DOHH2 (cell line): ENCODE measurements around the gene SLFN13.

Experiments
- EZH2phosphoT487 ChIP-seq: fragments of 200-600 bp; sonication (generic); IDR thresholded peaks from 2 replicates; pipeline ENCODE4 v1.6.1; 2017; ENCODE audit warnings: borderline replicate concordance, mild to moderate bottlenecking, antibody characterized with exemption, low read length, moderate library complexity, mixed read lengths
- TF ChIP-seq, protein P1 (sequence below): fragments of 200-600 bp; sonication (generic); IDR thresholded peaks from one replicate; pipeline ENCODE4 v1.5.1; 2014; ENCODE audit warnings: antibody characterized with exemption, mild to moderate bottlenecking, low read depth, low read length; ENCODE audit not compliant: poor library complexity, severe bottlenecking

DNA sequence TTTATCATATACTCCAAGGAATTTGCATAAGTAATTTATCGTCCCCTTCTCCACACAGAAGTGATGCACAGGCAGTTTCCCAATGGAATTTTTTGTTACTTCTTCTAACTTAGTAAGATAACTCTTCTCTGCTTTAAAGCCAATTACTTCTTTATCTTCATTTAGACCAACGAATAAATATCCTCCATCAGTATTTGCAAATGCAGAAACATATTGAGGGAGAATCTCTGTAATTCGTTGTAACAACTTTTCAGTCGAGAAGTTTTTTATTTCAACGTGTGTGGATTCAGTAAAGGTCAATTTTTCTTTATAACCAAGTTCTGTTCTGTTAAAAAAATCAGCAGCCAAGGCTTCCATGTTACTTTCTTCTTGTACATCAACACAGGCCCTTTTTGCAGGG lies 30.7 kb upstream of the SLFN13 start:
- TF ChIP-seq, protein P1, sequence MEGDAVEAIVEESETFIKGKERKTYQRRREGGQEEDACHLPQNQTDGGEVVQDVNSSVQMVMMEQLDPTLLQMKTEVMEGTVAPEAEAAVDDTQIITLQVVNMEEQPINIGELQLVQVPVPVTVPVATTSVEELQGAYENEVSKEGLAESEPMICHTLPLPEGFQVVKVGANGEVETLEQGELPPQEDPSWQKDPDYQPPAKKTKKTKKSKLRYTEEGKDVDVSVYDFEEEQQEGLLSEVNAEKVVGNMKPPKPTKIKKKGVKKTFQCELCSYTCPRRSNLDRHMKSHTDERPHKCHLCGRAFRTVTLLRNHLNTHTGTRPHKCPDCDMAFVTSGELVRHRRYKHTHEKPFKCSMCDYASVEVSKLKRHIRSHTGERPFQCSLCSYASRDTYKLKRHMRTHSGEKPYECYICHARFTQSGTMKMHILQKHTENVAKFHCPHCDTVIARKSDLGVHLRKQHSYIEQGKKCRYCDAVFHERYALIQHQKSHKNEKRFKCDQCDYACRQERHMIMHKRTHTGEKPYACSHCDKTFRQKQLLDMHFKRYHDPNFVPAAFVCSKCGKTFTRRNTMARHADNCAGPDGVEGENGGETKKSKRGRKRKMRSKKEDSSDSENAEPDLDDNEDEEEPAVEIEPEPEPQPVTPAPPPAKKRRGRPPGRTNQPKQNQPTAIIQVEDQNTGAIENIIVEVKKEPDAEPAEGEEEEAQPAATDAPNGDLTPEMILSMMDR = no peak
- no peak for TF ChIP-seq EZH2phosphoT487
